Measurements from ENCODE around the gene LAMB3.

Gene LAMB3

GRCh38 chr1:209653915-209654351, 1.7 kb upstream of the LAMB3 start:
- Histone ChIP-seq H3K27me3 (ENCODE audit: low read length) (no peaks in the 10 kb centered on the region), H3F3A (ENCODE audit: insufficient read depth) (no peaks in the 10 kb centered on the region), H3K4me3 (ENCODE audit: insufficient read depth, low read length, poor library complexity, severe bottlenecking) (no peak overlapping the region), H3K9me3 (ENCODE audit: insufficient read depth, low read length) (no peaks in the 10 kb centered on the region), H2AFZ (ENCODE audit: low read depth, low read length, severe bottlenecking) (no peak overlapping the region), H3K27ac (ENCODE audit: low read depth, low read length) (no peak overlapping the region), H3K79me2 (ENCODE audit: insufficient read depth, low read length) (no peaks in the 10 kb centered on the region), H3K36me3 (ENCODE audit: low read length) (no peaks in the 10 kb centered on the region), H3K9me2 (replicated peaks; ENCODE audit: insufficient read depth, low read length) (no peaks in the 10 kb centered on the region), H3K4me2 (ENCODE audit: low read depth, low read length, poor library complexity, severe bottlenecking) (no peak overlapping the region), H4K20me1 (ENCODE audit: low read depth, low read length) (no peaks in the 10 kb centered on the region), H3K9ac (ENCODE audit: low read length) (no peak overlapping the region)
- TF ChIP-seq EZH2phosphoT487 (conservative IDR thresholded peaks at IDR 0.05; ENCODE audit: low read length), result no peak
- TF ChIP-seq, protein P1, sequence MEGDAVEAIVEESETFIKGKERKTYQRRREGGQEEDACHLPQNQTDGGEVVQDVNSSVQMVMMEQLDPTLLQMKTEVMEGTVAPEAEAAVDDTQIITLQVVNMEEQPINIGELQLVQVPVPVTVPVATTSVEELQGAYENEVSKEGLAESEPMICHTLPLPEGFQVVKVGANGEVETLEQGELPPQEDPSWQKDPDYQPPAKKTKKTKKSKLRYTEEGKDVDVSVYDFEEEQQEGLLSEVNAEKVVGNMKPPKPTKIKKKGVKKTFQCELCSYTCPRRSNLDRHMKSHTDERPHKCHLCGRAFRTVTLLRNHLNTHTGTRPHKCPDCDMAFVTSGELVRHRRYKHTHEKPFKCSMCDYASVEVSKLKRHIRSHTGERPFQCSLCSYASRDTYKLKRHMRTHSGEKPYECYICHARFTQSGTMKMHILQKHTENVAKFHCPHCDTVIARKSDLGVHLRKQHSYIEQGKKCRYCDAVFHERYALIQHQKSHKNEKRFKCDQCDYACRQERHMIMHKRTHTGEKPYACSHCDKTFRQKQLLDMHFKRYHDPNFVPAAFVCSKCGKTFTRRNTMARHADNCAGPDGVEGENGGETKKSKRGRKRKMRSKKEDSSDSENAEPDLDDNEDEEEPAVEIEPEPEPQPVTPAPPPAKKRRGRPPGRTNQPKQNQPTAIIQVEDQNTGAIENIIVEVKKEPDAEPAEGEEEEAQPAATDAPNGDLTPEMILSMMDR (IDR thresholded peaks at IDR 0.05; ENCODE audit: insufficient read depth, low read length, poor library complexity, severe bottlenecking), result no peak

DNA sequence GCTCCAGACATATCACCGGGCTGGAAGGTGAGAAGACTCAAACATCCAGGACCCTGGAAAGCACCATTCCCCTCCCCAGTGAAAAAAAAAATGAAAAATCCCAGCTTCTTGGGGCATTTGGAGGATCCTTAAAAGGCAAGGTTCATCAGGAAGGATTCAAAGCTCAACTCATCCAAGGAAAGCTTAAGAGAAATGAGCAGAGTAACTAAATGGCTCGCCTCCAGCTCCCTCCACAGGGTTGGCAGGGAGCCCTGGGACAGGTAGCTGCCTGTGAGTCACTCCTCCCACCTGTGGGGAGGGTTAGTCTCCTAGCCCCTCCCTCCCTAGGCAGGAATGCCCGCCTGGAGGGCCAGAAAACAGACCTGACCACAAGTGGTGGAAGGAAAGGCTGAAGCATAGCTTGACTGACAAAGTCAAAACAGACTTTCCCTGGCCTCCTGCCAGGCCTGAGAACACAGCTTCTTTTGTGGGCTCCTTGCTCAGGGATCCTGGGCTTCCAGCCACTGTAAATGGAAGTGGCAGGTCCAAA, 712 bp upstream of the LAMB3 start:
- Histone ChIP-seq H3K4me2 (ENCODE audit: low read depth, low read length, poor library complexity, severe bottlenecking) (no peak overlapping the region), H3K27ac (ENCODE audit: low read depth, low read length) (no peak overlapping the region), H2AFZ (ENCODE audit: low read depth, low read length, severe bottlenecking) (no peak overlapping the region), H3K27me3 (ENCODE audit: low read length) (no peaks in the 10 kb centered on the region), H3K9me2 (replicated peaks; ENCODE audit: insufficient read depth, low read length) (no peaks in the 10 kb centered on the region), H3K4me3 (ENCODE audit: insufficient read depth, low read length, poor library complexity, severe bottlenecking) (no peak overlapping the region), H3K79me2 (ENCODE audit: insufficient read depth, low read length) (no peaks in the 10 kb centered on the region), H3K36me3 (ENCODE audit: low read length) (no peaks in the 10 kb centered on the region), H3F3A (ENCODE audit: insufficient read depth) (no peaks in the 10 kb centered on the region), H3K9ac (ENCODE audit: low read length) (no peak overlapping the region), H3K9me3 (ENCODE audit: insufficient read depth, low read length) (no peaks in the 10 kb centered on the region), H4K20me1 (ENCODE audit: low read depth, low read length) (no peaks in the 10 kb centered on the region)
- TF ChIP-seq, protein P1 (IDR thresholded peaks at IDR 0.05; ENCODE audit: insufficient read depth, low read length, poor library complexity, severe bottlenecking), result no peak
- no peak for TF ChIP-seq EZH2phosphoT487 (conservative IDR thresholded peaks at IDR 0.05; ENCODE audit: low read length)

DNA sequence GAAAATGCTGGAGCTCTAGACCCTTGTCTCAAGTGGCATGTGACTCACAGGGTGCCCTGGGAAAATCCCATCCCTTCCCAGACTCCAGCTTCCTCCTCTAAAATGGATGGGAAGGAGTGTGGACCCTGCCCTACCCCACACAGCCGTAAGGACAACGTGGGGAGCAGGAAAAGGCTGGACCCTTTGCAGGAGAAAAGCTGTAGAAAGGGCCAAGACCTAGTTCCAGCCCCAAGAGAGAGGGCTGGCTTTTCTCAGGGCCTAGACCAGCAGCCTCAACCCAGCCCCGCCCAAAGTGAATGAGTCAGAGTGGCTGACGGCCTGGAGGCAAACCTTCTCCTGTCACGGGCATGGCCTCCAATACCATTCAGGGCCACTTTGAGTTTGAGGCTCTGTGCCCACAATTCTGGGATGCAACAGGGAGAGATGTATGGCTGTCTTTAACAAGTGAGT, 1.1 kb downstream of the LAMB3 start:
- Histone ChIP-seq H3K9me2 (replicated peaks; ENCODE audit: insufficient read depth, low read length) (no peaks in the 10 kb centered on the region), H4K20me1 (ENCODE audit: low read depth, low read length) (no peaks in the 10 kb centered on the region), H3K4me2 (ENCODE audit: low read depth, low read length, poor library complexity, severe bottlenecking) (no peak overlapping the region), H3K27me3 (ENCODE audit: low read length) (no peaks in the 10 kb centered on the region), H3K27ac (ENCODE audit: low read depth, low read length) (no peak overlapping the region), H3K36me3 (ENCODE audit: low read length) (no peaks in the 10 kb centered on the region), H3F3A (ENCODE audit: insufficient read depth) (no peaks in the 10 kb centered on the region), H3K79me2 (ENCODE audit: insufficient read depth, low read length) (no peaks in the 10 kb centered on the region), H3K4me3 (ENCODE audit: insufficient read depth, low read length, poor library complexity, severe bottlenecking) (no peak overlapping the region), H3K9me3 (ENCODE audit: insufficient read depth, low read length) (no peaks in the 10 kb centered on the region), H3K9ac (ENCODE audit: low read length) (no peak overlapping the region), H2AFZ (ENCODE audit: low read depth, low read length, severe bottlenecking) (no peak overlapping the region)
- TF ChIP-seq, protein P1 (IDR thresholded peaks at IDR 0.05; ENCODE audit: insufficient read depth, low read length, poor library complexity, severe bottlenecking), result no peak
- no peak for TF ChIP-seq EZH2phosphoT487 (conservative IDR thresholded peaks at IDR 0.05; ENCODE audit: low read length)

All from SU-DHL-6 (cell line).